Pancreas (tissue), 10 donors: ENCODE data around the gene BMP6. TPM values are rescaled to one million over a fixed set of nuclear protein-coding genes. Genes with fewer than 3 reads are reported as not detected.

Source experiments
- ATAC-seq, 4 donors: fragments of 200-7000 bp; cut with Tn5 transposase; one replicate each; pipeline versions ENCODE4 v1.8.0 to v1.9.1; 2020; ENCODE audit warnings: mild to moderate bottlenecking in 4 of 4, moderate library complexity in 4 of 4
- DNase-seq, 6 donors: peaks; one replicate each; pipeline ENCODE4 v3.0.0-alpha.2; 2020
- FAIRE-seq: peaks from 2 replicates; lab custom pipeline; 2012; peaks lifted over from hg19 to GRCh38; lab: Jason Lieb, UNC
- H3K27ac ChIP-seq, 4 donors: fragments of 200-600 bp; sonication (generic); 1 replicate in 3 of 4; 2 replicates in 1 of 4; pipeline versions ENCODE4 v1.5.0 to v1.8.0; 2020
- H3K27me3 ChIP-seq, 4 donors: fragments of 200-600 bp; one replicate each; pipeline ENCODE4 v1.8.0; 2021
- H3K36me3 ChIP-seq, 3 donors: fragments of 200-600 bp; sonication (generic) in 1 of 3; one replicate each; pipeline versions ENCODE4 v1.5.0 to v1.8.0; 2020 to 2021
- H3K4me1 ChIP-seq, 3 donors: fragments of 200-600 bp; one replicate each; pipeline ENCODE4 v1.8.0; 2021
- H3K4me3 ChIP-seq, 4 donors: fragments of 200-600 bp; sonication (generic) in 2 of 4; one replicate each; pipeline versions ENCODE4 v1.5.0 to v1.8.0; 2020 to 2021
- H3K9me3 ChIP-seq, 4 donors: fragments of 200-600 bp; one replicate each; pipeline ENCODE4 v1.8.0; 2021
- CTCF ChIP-seq, 4 donors: fragments of 200-600 bp; sonication (generic) in 3 of 4; IDR thresholded peaks; one replicate each; pipeline versions ENCODE4 v1.5.0 to v1.8.0; 2021; ENCODE audit warnings: antibody characterized with exemption in 4 of 4
- WGBS, 2 donors: extraction: QIAGEN DNeasy Blood & Tissue Kit; methylation state at CpG; one replicate each; pipeline ENCODE4 v1.1.7; 2013; 5-methylcytosine and 5-hydroxymethylcytosine counted together
- intact Hi-C, 3 donors: fragments of 100-400 bp; cut with DNase I; formaldehyde crosslinking; loops; one replicate each; pipeline versions ENCODE4 v1.11.1 to v1.14.2; 2022
- polyA plus RNA-seq, 2 donors: library from polyadenylated mRNA; stranded (reverse); fragments of 200-250 nt; gene quantifications; one replicate each; pipeline ENCODE4 v1.2.3, GENCODE V29; 2013
- total RNA-seq, 6 donors: library from RNA; stranded (reverse); fragmentation: NEBNext Ultra II Directional in 4 of 6; extraction: Animal tissue kit (Norgen Biotek cat#: 25700) in 4 of 6; gene quantifications; one replicate each; pipeline versions ENCODE4 v1.2.1 to v1.2.4, GENCODE V29; 2021 to 2023
- donor health status: healthy with polysubstance abuse.
- donor health status: DM: no; HTN: no; CAD: no; lungs with moderate emphysema.
- donor health status: DM: no; HTN: no; CAD: no.
- donor health status: control.
- donor health status: control.
- donor health status: Bipolar disorder and iron deficiency.
- donor health status: DM: yes; HTN: yes; CAD: no.
- donor health status: DM: no; HTN: no; CAD: no.
- donor health status: DM: no; HTN: no; CAD: no.
- donor health status: DM: yes; HTN: yes; CAD: no.

Gene BMP6
- total and polyA plus RNA-seq, 8 donors, result 0.09 to 0.69 (median 0.35) TPM

- ATAC-seq, result no peak
- DNase-seq, result no peak
- FAIRE-seq, result no peak
- H3K9me3 ChIP-seq, result no peaks in the 10 kb centered on the region
- no peaks in the 10 kb centered on the region for H3K27me3 ChIP-seq
- H3K4me3 ChIP-seq, result no peak overlapping the region
- no peak for TF ChIP-seq CTCF (IDR thresholded peaks at IDR 0.05)
- H3K4me1 ChIP-seq, result no peaks in the 10 kb centered on the region
- peaks cover 0 to 66% (median 46%) of the 10 kb centered on the region in 3 donors for H3K36me3 ChIP-seq
- no peak overlapping the region for H3K27ac ChIP-seq
- intact Hi-C loops, result no loop called here
- WGBS, 2 donors, result 78% methylated on average over 19 of the region's 19 CpGs
These were observed 156.8 kb downstream of the BMP6 start for GRCh38 chr6:7882505-7883257.

- ATAC-seq (no peak), FAIRE-seq (no peak), DNase-seq (no peak)
These were observed 157.5 kb downstream of the BMP6 start for GRCh38 chr6:7883381-7883780.

GRCh38 chr6:7886132-7886531, 160.2 kb downstream of the BMP6 start:
- 90 to 93% methylated on average over 3 of the region's 3 CpGs for WGBS, 2 donors
- intact Hi-C loops, result no loop called here
- TF ChIP-seq CTCF (IDR thresholded peaks at IDR 0.05), result no peak
- ATAC-seq (no peak), FAIRE-seq (no peak), DNase-seq (no peak)
- no peaks in the 10 kb centered on the region for H3K27me3 ChIP-seq
- H3K36me3 ChIP-seq, result peaks cover 6 to 91% (median 53%) of the 10 kb centered on the region in 3 donors
- no peak overlapping the region for H3K27ac ChIP-seq
- H3K9me3 ChIP-seq, result no peaks in the 10 kb centered on the region
- H3K4me3 ChIP-seq, result no peak overlapping the region
- H3K4me1 ChIP-seq, result no peaks in the 10 kb centered on the region

More at GRCh38 chr6:7883381-7883780, 157.5 kb downstream of the BMP6 start:
- Histone ChIP-seq H3K4me3 (no peak overlapping the region), H3K4me1 (no peaks in the 10 kb centered on the region), H3K9me3 (no peaks in the 10 kb centered on the region), H3K36me3 (peaks cover 0 to 73% (median 51%) of the 10 kb centered on the region in 3 donors), H3K27me3 (no peaks in the 10 kb centered on the region), H3K27ac (no peak overlapping the region)
- TF ChIP-seq CTCF (IDR thresholded peaks at IDR 0.05), result no peak
- 86 to 87% methylated on average over 8 of the region's 8 CpGs for WGBS, 2 donors
- intact Hi-C loops, result no loop called here

DNA sequence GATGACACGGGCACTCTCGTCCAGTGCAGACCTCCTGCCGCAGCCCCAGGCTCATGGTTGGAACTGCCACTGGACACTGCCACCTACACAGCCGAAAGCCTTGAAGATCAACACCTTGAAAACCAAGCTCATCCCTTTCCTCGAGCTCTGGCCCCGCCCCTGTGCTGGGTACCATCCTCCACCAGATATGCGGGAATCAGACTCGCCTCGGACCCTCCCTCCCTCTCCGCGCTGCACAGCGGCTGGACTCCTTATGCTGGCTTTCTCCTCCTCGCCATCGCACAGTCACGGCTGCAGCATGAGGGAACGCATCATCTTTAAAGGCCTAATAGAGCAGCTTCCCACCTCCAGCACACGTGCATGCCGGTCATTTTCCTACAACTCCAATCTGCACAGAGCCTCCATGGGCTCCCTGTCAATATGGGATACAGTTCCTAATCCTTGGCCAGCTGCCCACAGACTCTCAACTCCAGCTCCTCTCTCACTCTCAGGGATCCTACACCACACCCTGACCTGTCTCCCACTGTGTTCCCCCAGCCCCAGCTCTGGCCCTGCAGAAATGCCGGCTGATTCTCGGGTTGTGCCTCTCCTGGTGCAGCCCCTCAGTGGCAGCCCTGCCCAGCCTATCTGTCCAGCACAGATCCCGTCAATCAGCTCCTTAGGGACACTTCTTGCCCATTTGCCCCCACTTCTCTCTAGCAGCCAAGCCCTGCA, 161.5 kb downstream of the BMP6 start:
- FAIRE-seq, result no peak
- H3K9me3 ChIP-seq, result no peaks in the 10 kb centered on the region
- intact Hi-C loops, result no loop called here
- no peaks in the 10 kb centered on the region for H3K4me1 ChIP-seq
- no peak for ATAC-seq
- no peaks in the 10 kb centered on the region for H3K27me3 ChIP-seq
- no peak overlapping the region for H3K27ac ChIP-seq
- TF ChIP-seq CTCF (IDR thresholded peaks at IDR 0.05), result no peak
- 95 to 97% methylated on average over 21 of the region's 21 CpGs for WGBS, 2 donors
- H3K4me3 ChIP-seq, result no peak overlapping the region
- H3K36me3 ChIP-seq, result peaks cover 6 to 91% (median 44%) of the 10 kb centered on the region in 3 donors
- no peak for DNase-seq
